ENCODE data around the gene TULP4.

TULP4 gene

DNA sequence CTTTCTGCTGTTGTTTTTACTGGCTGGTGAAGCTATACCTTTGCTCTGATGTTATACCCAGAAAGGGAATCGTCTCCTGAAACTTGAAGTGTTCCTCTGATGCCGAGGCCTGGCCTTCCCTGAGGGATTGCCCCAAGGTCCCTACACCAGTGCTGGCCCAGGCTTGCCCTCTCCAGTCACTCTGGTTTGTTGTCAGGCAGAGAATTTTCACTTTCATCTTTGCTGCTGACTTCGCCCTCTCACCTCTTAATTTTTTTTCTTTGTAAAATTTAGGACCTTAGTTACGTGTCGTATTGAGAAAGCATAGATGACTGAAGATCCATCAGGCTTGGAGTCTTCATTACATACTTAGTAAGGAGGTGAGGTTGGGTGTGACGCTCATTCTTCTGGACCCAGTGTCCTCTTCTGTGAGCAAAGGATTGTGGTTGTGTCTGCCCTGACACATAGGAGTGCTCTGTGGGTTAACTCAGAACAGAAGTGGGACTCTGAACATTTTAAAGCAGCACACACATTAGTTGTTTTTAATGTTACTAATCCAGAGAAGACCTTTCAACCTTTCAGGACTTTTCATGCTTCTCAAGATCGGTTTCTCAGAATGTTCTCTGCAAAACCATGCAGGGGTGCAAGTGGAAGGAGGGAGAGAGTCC, 45.4 kb downstream of the TULP4 start:
- DNase-seq (ENCODE audit: low read depth, low spot score): no peak

DNA sequence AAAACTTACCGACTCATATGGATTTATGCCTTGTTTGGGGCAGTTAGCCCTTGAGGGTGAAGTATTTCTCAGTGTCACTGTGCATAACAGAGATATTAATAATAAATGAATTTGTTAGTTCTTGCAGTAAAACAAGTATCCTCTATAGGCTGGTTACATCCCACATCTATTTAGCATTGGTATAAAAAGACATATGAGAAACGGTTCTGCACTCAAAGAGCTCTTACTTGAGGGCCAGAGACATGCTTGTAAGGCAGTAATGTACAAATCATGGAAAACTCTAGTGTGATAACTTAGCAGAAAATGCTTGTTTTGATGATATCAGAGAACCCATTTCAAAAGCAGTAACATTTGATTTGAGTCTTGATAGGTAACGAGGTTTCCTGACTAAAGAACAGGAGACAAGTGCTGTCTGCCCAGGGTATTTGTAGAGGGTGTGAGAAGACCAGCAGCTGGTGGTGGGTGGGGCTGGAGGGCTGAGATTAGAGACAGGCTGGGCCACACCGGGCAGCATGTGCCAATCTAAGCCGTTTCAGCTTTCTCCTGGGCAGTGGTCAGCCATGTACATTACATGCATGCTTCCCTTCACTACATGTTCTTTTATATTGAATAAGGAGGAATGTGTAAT, 46.3 kb downstream of the TULP4 start:
- DNase-seq (ENCODE audit: low read depth, low spot score): no peak

DNA sequence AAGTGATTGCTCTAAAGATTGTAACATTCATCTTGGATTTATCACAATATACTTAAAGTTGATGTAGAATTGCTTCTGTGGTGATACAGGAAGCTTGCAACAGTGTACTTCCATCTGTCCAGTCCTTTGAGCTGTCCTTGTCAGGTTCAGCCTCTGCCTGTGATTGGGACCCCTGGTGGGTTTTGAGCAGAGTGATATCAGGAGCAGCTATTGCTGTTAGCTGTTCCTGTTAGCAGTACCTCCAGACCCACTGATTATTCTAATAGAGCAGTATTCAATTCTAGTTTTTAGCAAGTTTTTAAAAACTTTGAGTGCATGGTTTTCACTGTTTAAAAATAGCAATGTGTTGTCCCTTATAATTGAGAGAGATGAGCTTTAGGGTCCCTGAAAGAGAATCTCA, 48.8 kb downstream of the TULP4 start:
- DNase-seq (ENCODE audit: low read depth, low spot score): no peak

DNA sequence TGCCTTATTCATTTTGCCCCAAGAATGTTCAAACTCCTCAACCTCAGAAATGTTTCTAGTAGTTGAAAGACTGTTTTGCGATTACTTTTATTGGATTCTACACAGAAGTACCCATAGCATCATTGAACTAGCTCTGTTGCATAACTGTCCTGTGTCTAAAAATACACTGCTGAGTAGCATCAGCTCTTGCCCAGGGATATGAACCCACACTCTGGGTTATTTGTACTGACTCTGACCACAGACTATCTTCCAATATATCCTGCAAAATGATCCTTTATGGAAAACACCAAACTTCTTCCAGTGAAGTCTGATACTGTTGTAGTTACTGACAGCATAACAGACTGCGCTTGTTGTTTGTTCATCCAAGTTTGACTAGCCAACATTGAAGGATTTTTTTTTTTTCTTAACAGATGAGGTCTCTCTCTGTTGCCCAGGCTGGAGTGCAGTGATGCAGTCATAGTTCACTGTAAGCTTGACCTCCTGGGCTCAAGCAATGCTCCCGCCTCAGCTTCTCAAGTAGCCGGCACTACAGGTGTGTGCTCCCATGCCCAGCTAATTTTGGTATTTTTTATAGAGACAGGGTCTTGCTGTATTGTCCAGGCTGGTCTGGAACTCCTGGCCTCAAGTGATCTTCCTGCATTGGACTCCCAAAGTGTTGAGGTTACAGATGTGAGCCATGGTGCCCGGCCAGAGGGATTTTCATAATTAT, 49.9 kb downstream of the TULP4 start:
- DNase-seq (ENCODE audit: low read depth, low spot score): no peak

DNA sequence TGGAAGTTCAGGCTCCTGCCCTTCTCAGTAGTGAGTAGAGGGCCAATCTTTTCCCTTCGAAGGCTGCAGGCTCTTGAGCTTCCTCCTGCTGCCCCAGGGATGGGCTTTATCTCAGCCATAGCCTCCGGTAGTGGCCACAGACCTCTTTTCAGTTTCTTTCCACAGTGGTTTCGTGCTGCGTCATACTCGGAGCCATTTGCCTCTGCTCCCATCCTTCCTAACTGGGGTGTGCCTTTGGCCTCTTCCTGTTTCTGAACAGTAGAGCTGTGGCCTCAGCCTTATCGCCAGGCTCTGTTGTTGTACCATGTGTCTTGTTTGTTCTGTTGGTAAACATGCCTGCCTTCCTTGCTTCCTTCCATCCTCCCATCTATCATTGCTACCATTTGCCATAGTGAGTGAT, 54.1 kb downstream of the TULP4 start:
- no peak for DNase-seq (ENCODE audit: low read depth, low spot score)

DNA sequence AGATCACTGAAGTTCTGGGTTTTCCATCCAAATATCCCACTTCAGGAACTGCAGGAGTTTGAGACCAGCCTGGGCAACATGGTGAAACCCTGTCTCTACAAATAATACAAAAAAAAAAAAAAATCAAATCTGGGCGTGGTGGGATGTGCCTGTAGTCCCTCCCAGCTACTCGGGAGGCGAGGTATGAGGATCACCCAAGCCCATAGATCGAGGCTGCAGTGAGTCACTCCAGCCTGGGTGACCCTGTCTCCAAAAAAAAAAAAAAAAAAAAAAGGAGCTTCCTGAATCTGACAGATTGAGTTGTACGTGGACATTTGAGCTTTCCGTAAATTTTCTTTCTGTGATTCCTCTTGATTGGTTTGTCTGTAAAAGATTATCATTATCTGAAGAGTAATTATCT, 55.6 kb downstream of the TULP4 start:
- DNase-seq (ENCODE audit: low read depth, low spot score): no peak

DNA sequence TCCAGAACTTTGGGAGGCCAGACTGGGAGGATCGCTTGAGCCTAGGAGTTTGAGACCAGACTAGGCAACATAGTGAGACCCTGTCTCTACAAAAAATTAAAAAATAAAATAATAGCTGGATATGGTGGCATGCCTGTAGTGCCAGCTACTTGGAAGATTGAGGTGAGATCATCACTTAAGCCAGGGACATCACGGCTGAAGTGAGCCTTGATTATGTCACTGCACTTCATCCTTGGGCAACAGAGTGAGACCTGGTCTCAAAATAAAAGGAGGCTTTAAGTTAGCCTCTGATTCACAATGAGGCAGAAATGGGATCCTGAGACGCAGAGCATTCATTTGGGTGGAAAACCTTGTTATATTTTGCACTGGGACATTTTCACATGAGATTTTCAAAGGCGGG, 57.0 kb downstream of the TULP4 start:
- DNase-seq (ENCODE audit: low read depth, low spot score): no peak

DNA sequence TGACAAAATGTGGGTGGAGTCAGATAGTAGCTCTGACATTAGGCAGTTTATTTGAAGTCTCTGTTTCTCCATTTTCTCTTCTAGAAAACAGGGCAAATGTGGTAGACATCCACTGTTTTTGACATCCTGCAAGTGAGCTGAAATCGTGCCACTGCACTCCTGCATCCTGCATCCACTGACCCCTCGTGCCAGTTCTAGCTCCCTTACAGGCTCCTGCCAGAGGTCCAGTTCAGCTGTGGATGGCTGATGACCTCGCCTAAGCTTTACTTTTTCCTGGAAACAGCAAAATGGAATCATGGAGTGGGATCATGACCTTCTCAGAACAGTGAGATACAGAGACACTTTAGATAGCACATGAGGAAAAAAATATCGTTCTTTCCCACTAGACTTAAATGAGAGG, 58.5 kb downstream of the TULP4 start:
- DNase-seq (ENCODE audit: low read depth, low spot score): no peak

DNA sequence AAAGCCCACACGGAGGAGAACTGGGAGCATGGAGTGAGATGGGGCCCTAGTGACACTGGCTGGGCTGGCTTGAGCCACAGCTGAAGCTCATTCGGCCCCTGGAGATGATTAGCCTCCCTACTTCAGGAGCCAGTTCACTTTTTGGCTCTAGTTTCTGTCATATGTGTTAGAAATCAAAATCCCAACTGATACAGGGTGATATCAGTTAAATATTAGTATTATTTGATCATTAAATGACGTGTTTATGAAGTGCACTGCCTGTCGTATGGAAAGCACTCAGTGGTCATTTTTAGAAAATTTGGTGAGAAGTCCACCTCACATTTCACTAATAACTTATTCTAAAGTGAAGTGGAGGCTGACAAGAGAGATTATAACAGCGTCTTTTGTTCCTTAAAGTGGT, 59.0 kb downstream of the TULP4 start:
- DNase-seq (ENCODE audit: low read depth, low spot score): no peak

DNA sequence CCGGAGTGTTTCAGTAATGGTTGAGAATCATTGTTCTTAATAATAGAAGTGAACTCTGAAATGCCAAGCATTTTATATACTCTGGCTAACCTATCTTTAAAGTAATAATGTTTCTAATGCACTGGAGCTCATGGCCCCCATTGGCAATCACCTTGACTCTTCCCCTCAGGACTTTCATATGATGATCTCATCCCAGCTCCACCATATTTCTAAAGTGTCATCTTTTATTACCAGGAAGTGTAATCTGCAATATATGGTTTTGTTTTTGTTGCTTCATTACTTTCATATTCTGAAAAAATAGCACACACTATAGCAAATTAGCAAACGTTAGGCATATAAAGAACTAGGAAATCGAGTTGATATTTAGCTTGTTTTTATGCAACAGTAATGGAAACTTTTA, 60.3 kb downstream of the TULP4 start:
- no peak for DNase-seq (ENCODE audit: low read depth, low spot score)

DNA sequence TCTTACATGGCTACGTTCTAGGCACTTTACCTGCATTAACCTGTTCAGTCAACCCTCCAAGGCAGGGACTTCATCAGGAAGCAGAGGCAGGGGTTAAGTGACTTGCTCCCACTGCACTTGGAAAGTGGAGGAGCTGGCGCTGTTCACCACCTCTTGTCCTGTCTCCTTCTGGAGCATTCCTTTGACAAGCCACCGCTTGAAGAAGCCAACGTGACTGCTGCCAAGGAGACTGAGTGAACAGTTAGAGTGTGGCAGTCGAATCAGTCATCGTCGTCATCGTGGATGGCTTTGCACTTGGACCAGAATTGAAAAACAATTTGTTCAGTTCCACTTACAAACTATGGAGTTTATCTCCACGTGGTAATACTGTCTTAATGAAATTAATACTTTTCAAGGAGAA, 60.9 kb downstream of the TULP4 start:
- DNase-seq (ENCODE audit: low read depth, low spot score): no peak

DNA sequence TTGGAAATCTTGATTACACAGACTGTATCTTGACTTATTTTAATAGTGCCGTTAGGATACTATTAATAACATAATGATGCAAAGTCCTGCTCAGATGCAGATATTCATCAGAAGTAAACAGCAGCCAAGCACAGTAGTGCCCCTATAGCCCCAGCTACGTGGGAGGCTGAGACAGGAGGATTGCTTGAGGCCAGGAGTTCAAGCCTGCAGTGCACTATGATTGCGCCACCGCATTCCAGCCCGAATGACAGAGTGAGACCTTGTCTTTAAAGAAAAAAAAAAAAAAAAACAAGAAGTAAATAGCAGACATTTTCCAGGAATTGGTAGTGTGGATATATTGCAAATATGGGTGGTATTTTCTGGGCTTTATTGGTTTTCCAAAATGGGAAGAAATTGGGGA, 61.8 kb downstream of the TULP4 start:
- no peak for DNase-seq (ENCODE audit: low read depth, low spot score)

DNA sequence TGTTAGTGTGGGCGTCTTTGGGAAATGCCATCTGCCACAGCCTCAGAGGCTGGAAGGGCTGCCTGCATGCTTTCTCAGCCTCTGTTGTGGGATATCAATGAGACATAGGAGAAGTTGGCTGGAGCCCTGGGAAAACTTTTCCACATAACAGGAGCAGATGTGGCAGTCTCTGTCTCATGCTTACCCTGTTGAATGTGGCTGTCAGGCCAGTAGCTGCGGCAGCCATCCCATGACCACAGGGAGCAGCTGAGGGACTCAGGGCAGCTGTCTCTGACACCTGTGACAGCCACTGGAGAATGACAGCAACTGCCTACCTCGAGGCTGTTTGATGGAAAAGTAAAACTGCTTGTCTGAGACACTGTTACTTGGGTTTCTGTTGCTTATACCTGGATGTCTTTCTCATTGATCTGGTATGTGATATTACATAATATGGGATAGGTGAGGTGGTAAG, 64.4 kb downstream of the TULP4 start:
- no peak for DNase-seq (ENCODE audit: low read depth, low spot score)

DNA sequence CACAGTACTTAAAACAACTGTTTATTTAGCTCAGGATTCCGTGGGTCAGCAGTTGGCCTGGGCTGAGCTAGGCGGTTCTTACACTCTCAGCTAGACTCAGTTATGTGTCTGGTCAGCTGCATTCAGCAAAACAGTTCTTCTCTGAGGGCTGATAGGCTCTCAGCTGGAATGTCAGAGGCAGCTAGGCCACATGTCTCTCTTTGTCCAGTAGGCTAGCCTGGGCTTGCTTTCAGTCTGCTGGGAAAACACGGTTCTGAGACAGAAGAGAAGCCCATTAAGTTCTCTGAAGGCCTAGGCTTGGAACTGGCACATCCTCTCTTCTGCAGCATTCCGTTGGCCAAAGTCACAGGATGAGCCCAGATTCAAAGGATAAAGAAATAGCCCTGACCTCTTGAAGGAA, 65.6 kb downstream of the TULP4 start:
- DNase-seq (ENCODE audit: low read depth, low spot score): no peak

DNA sequence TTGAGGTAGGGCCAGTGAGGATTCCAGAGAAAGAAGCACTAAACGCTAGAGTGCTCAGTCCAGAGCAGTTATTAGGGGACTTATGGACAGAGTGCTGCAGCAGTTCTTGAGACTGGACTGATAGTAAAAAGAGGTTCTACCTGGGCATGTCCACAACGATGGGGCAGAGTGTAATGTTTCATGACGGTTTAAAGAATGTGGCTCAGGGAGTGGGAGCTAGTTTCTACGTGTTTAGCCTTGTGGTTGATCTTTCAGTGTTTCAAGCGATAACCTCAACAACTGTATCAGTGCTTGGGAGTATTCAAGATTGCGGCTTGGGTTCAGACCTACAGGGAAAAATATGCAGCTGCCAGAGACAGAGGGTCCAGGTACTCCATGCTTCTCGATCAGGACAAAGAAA, 67.1 kb downstream of the TULP4 start:
- no peak for DNase-seq (ENCODE audit: low read depth, low spot score)

DNA sequence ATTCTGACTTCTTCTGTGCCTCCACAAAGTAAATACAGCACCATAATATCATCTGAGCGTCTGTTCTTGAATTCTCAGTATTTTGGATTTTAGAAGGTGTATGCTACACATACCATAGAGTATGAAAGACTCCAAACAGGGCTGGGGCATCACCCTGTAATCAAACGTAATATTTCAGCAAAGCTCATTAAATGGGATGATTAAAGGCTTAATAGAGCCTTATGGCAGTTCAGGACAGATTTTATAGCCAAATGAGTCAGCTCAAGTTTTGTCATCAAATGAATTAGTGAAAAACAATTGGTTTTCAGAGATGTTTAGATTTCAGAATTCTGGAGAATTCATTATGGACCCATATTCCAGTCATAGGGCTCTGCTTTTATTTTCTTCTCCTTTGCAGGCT, 68.9 kb downstream of the TULP4 start:
- no peak for DNase-seq (ENCODE audit: low read depth, low spot score)

DNA sequence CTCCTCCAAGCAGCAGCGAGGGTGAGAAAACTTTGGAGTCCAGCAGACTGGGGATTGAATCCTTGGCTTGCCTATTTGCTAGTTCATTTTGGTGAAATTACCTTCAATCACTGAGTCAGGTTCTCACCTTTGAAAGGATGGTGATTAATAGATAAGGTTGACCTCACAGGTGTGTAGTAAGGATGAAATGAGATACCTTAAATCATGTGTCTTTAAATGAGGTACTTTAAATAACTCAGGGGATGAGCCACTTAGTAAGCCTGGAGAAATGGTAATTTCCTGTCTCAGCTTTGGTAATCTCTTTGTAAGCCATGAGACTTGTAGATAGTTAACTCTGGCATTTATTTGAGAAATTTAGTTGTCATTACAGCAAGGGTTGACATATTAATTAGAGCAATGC, 70.2 kb downstream of the TULP4 start:
- DNase-seq (ENCODE audit: low read depth, low spot score): no peak

DNA sequence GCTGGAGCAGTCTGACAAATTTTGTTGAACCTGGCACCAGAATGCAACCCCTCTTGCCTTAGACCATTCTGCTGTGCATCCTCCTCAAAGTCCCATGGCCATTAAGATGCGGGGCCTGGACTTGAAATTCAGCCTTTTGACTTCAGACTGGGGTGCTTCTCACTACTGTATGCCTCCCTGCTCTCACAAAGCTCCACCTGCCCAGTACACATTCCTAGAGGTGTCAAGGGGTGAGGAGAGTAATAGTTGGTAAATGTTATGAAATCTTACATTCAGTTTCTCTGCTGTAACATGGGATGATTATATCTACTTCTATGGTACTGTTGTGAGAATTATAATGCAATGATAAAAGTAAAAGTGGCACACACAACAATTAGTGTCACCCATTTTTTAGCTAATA, 70.8 kb downstream of the TULP4 start:
- DNase-seq (ENCODE audit: low read depth, low spot score): no peak

DNA sequence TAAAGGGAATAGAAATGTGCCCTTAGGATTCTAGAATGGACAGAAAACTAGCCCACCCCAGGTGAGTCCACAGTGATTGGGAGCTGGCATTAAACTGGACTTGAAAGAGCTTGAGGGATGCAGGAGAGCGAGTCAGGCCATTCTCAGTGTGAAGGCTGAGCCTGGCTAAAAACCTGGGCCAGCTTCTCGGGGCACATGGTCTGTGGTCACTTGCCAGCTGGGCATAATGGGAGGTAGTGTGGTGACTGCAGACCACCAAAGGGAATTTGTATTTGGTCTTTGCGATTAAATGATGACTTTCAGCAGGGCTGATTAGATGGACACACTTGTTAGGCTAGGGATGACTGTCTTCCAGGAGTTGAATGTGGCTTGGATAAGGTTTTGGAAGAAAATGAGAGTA, 71.3 kb downstream of the TULP4 start:
- no peak for DNase-seq (ENCODE audit: low read depth, low spot score)

DNA sequence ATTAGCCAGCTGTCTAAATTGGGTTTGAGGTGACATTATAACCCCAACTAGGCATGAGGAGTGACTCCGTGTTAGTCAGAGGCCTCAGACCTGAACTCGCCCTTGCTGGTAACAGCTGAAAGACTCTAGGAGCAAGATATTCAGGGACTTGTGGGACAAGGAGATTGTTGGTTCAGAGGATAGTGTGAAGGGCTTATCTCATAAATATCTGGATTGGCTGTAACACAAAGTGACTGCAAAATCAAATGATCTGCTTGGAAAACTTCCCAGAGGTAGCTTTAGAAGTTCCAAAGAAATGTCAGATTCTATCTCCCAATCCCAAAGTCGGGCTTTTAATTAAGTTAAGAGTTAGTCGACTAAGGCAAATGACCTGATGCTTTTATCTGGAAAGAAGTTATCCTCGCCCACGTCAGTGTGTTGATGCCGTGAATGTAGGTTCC, 72.4 kb downstream of the TULP4 start:
- DNase-seq (ENCODE audit: low read depth, low spot score): no peak

DNA sequence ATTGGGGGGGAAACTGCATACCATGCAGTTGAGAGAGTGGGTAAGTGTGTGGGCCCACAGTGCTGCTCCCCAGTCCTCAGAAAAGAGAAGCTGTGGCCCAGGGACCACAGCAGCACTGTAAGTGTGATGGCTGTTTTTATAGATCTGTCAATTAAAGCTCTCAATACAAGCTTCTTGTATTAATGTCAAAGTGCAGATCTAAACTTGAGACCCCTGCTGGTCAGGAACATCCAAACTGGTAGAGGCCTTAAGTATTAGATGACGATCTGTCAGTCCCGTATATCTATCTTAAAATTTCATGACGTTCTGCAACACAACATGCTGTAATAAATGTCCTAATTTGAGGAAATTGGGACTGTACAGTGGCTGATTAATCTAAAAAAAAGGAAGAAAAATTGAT, 74.8 kb downstream of the TULP4 start:
- DNase-seq (ENCODE audit: low read depth, low spot score): no peak

DNA sequence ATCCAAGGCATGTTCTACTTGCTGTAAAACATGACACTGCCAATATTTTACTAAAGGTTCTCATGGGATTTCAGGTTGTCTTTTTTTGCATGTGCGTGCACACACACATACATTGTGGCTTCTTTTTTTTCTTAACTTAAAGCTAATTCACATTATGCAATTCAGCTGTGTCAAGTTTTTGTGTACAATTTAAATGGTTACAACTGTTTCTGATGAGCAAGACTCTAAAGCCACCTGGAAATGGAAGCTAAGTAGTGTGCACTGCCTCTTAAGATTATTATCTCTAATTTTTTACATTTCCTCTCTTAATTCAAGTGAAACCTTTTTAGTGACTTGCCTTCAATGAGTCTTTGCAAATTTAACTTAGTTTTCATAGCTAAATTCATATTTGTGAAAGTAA, 75.3 kb downstream of the TULP4 start:
- DNase-seq (ENCODE audit: low read depth, low spot score): no peak

DNA sequence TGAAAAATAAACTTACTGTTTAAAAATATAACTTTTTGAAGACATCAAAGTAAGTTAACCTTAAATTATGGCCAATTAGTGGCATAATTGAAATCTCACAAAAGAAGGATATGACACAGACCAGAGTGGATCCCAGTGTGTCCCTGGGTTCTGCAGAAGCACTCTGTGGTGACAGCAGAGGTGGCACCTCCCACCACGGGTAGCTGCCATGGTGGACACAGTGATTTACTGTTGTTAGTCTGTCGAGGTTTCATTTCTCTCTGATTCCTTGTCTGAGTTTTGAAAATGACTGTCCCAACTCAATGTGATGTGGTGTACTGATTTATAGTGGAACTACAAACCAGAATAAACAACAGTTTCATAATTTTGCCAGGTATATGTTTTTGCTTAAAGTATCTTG, 76.5 kb downstream of the TULP4 start:
- no peak for DNase-seq (ENCODE audit: low read depth, low spot score)
